Measurements from ENCODE around the gene IFI27L2.

The IFI27L2 gene

DNA sequence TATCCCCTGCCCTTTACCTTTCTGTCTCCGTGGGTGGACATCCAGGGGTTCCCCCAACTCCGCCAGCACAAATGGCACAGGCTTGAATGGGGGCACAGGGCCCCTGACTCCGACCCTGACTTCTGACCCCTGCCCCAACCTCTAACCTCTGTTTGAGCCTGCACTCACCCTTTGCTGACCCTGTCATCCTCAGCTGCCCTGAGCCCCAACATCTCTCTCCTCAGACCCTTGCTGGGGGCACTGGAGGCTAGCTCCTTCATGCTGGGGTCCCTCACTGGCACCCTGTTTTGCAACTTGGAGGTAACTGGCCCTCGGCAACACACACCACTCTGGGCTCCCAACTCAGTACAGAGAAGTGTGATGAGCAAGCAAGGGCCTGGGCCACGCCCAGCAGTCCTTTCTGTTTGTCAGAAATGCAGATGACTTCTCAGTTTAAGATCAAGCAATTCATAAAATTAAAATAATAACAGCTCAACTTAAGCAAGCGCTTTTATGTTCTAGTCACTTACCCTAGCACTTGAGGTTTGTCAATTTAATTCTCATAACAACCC is 16.8 kb downstream of the IFI27L2 start:
- Histone ChIP-seq H3K9me3 (ENCODE audit: control insufficient read depth, low read length) (no peaks in the 10 kb centered on the region), H3K4me1 (ENCODE audit: control insufficient read depth, insufficient read depth, low read length) (peaks cover 60% of the 10 kb centered on the region), H3K27me3 (replicated peaks; ENCODE audit: control insufficient read depth, insufficient read depth, low read length) (no peaks in the 10 kb centered on the region), H3K9ac (ENCODE audit: low read length) (no peak overlapping the region), H3K4me3 (ENCODE audit: low read length) (no peak overlapping the region), H3K36me3 (ENCODE audit: control insufficient read depth, insufficient read depth, low read length, severe bottlenecking) (no peaks in the 10 kb centered on the region)
- no peak for DNase-seq (ENCODE audit: low read depth)

DNA sequence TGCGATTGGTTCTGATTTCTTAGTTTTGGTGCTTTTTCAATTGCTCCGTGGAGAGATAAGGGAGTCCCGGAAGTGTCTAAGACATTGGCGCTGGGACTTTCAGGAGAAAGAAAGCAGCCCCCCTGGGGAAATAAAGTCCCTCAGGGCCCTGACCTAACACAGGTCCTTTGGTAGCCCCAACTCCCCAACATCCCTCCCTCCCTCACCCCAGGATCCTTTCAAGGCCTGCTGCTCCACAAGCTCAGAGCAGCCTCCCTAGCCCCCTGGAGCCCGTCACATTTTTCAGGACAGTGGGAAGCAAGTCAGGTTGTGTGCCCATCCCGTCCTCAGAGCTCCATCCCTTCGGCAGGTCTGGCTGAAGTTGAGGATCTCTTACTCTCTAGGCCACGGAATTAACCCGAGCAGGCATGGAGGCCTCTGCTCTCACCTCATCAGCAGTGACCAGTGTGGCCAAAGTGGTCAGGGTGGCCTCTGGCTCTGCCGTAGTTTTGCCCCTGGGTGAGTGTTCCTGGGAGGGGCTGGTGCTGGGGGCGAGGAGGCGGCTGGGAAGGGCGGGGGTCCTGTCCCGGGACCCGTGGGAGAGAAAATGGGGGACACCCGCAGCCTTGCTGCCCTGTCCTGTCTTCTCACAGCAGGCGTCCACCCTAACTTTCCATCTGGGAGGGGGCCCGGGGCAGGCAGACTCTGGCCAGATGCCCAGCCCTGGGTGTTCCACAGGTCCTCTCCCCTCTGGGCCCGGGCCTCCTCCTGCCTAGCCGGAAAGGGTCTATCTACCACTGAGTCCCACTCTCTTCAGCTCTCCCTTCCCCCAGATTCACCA is 17.9 kb downstream of the IFI27L2 start:
- Histone ChIP-seq H3K9me3 (ENCODE audit: control insufficient read depth, low read length) (no peaks in the 10 kb centered on the region), H3K4me3 (ENCODE audit: low read length) (peak overlapping the region; percentile 57), H3K4me1 (ENCODE audit: control insufficient read depth, insufficient read depth, low read length) (peaks cover 60% of the 10 kb centered on the region), H3K36me3 (ENCODE audit: control insufficient read depth, insufficient read depth, low read length, severe bottlenecking) (no peaks in the 10 kb centered on the region), H3K9ac (ENCODE audit: low read length) (peak overlapping the region; percentile 63), H3K27me3 (replicated peaks; ENCODE audit: control insufficient read depth, insufficient read depth, low read length) (no peaks in the 10 kb centered on the region)
- no peak for DNase-seq (ENCODE audit: low read depth)

DNA sequence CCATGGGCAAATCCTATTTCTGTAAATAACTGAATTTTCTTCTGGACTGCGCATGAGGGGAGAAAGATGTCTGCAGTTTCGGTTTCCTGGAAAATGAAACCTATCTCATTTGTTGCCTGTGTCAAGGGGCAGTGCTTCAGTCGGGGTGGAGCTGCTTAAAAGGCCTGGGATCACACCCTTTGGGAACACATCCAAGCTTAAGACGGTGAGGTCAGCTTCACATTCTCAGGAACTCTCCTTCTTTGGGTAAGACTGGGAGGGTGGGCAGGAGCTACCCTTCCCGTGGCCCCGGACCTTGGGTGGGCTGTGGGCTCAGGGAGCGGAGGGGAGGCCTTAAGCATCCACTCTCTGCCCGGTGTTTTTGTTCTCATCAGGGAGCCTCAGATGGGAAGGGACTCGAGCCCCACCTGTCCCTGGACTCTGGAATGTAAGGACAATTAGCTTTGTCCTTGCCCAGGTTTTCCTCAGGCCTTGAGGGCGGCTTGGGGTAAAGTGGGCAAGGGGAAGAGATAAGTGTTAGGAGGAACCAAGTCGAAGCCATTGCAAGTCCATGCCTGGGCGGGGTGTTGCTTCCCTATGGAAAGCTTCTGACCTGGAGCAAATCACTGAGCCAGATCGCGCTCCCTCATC is 18.7 kb downstream of the IFI27L2 start, which contains the start of gene IFI27:
IFI27 (plus strand) TSS at position 185 of the 630 bp plus-strand sequence.
- Histone ChIP-seq H3K4me3 (ENCODE audit: low read length) (peak within 1 kb of the TSS; percentile 57), H3K36me3 (ENCODE audit: control insufficient read depth, insufficient read depth, low read length, severe bottlenecking) (no peaks in the 10 kb centered on the region), H3K9me3 (ENCODE audit: control insufficient read depth, low read length) (no peaks in the 10 kb centered on the region), H3K4me1 (ENCODE audit: control insufficient read depth, insufficient read depth, low read length) (peaks cover 60% of the 10 kb centered on the region), H3K9ac (ENCODE audit: low read length) (peak within 1 kb of the TSS; percentile 63), H3K27me3 (replicated peaks; ENCODE audit: control insufficient read depth, insufficient read depth, low read length) (no peaks in the 10 kb centered on the region)
- DNase-seq (ENCODE audit: low read depth): no peak

DNA sequence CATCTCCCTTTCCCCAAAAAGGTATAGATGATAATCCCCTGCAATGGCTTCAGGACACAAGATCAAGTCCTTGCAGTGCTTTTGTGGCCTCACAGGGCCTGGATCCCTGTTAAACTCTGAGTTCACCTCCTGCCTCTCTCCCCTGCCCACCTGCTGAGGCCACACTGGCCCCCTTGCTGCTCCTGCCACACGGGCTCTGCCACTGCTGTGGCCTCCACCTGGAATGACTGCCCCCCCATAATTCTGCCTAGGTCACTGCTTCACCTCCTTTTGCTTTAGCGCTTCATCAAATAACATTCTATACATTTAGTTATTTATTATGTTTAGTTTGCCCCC is 19.5 kb downstream of the IFI27L2 start:
- DNase-seq (ENCODE audit: low read depth): no peak
- Histone ChIP-seq H3K9me3 (ENCODE audit: control insufficient read depth, low read length) (no peaks in the 10 kb centered on the region), H3K36me3 (ENCODE audit: control insufficient read depth, insufficient read depth, low read length, severe bottlenecking) (no peaks in the 10 kb centered on the region), H3K27me3 (replicated peaks; ENCODE audit: control insufficient read depth, insufficient read depth, low read length) (no peaks in the 10 kb centered on the region), H3K4me3 (ENCODE audit: low read length) (peak overlapping the region; percentile 57), H3K9ac (ENCODE audit: low read length) (peak overlapping the region; percentile 63), H3K4me1 (ENCODE audit: control insufficient read depth, insufficient read depth, low read length) (peaks cover 54% of the 10 kb centered on the region)

DNA sequence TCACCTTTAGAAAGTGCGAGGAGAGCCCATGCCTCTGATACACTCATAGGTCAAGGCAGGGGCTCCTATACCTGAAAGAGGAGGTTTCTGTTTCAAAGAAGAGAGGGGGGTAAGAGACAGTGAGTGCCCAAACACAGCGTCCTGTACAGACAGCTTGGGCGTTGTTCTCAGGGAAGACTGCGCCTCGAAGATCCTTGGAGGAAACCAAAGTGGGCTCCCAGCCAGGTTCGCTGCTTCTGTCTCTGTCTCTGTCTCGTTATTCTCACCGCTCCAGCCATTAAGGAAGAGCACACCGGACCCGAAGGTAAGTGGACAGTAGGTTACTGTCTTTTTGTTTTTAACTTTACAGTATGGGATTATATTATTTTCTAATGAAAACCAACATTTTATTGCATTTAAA is 24.7 kb downstream of the IFI27L2 start:
- no peak for DNase-seq (ENCODE audit: low read depth)

DNA sequence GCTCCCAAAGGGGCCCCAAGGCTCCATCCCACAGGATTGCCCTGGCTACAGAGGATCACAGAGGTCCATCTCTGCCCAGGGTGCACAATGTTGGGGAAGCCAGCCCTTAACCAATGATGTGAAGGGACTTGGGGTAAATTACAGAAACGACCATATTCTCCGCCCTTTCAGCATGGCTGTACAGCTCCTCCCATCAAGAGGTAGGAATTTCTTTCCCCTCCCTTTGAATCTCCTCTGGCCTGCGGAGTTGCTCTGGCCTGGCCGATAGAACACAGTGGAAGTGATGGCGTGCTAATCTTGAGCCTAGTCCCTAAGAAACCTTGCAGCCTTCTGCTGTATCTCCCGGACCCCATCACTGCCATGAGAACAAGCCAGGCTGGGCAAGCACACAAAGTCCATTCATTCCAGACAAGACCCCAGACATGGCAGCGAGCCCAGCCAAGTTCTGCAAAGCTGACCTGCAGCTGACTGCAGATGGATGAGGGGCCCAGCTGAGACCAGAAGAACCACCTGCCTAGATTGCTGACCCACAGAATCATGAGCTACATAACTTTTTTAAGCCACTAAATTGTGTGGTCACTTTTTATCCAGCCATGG is 25.8 kb downstream of the IFI27L2 start:
- Histone ChIP-seq H3K9ac (ENCODE audit: low read length) (no peak overlapping the region), H3K4me3 (ENCODE audit: low read length) (no peak overlapping the region), H3K27me3 (replicated peaks; ENCODE audit: control insufficient read depth, insufficient read depth, low read length) (no peaks in the 10 kb centered on the region), H3K36me3 (ENCODE audit: control insufficient read depth, insufficient read depth, low read length, severe bottlenecking) (peaks cover 9% of the 10 kb centered on the region), H3K9me3 (ENCODE audit: control insufficient read depth, low read length) (no peaks in the 10 kb centered on the region), H3K4me1 (ENCODE audit: control insufficient read depth, insufficient read depth, low read length) (peaks cover 26% of the 10 kb centered on the region)
- no peak for DNase-seq (ENCODE audit: low read depth)

More for the DNA sequence above, 24.7 kb downstream of the IFI27L2 start:
- Histone ChIP-seq H3K4me1 (ENCODE audit: control insufficient read depth, insufficient read depth, low read length) (peaks cover 32% of the 10 kb centered on the region), H3K9me3 (ENCODE audit: control insufficient read depth, low read length) (no peaks in the 10 kb centered on the region), H3K4me3 (ENCODE audit: low read length) (no peak overlapping the region), H3K27me3 (replicated peaks; ENCODE audit: control insufficient read depth, insufficient read depth, low read length) (no peaks in the 10 kb centered on the region), H3K36me3 (ENCODE audit: control insufficient read depth, insufficient read depth, low read length, severe bottlenecking) (peaks cover 6% of the 10 kb centered on the region), H3K9ac (ENCODE audit: low read length) (no peak overlapping the region)

DNA sequence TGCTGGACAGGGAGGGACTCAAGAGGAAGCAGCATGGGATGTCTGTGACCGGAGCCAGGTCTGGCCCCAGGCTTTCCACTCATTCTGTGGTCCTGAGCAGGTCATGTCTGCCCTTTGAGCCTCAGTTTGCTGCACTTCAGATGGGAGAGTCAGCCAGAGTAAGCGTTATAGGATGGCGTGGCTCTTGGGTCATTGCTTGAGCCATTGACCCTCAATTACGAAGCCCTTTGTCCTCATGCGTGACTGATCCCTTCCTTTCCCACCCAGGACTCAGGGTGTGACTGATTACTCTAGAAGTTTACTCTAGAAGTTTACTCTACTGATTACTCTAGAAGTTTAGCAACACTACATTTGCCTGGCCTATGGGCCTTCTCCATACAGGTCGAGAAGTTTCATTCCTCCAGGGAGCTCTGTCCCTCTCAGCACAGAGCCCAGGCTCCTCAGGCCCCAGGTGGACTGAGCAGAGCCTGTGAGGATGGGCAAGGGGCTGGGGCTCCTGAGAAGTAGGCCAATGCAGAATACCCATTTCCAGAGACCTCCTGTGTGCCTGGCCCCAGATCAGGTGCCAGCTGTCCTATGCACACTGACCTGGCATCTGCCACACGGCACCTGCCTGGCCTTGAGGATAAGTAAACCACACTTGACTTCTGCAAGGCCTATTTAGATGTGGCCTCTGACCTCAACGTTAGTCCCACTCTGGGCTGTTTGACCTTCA is 26.5 kb downstream of the IFI27L2 start:
- no peak overlapping the region for H3K4me3 ChIP-seq (ENCODE audit: low read length)
- no peak for DNase-seq (ENCODE audit: low read depth)

DNA sequence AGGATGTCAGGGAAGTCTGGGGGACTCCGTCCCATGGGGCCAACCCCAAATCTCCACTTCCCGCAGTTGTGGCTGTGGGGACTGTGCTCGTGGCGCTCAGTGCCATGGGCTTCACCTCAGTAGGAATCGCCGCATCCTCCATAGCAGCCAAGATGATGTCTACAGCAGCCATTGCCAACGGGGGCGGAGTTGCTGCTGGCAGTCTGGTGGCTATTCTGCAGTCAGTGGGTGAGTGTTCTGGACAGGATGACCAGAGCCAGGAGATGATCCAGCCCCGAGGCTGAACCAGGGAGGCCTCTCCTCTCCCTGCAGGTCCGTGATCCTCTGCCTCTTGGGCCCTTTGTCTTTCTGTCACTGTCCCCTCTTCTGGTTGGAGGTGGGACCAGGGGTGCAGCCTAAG is 27.7 kb downstream of the IFI27L2 start:
- H3K36me3 ChIP-seq (ENCODE audit: control insufficient read depth, insufficient read depth, low read length, severe bottlenecking): peaks cover 19% of the 10 kb centered on the region
- no peaks in the 10 kb centered on the region for H3K27me3 ChIP-seq (replicated peaks; ENCODE audit: control insufficient read depth, insufficient read depth, low read length)
- DNase-seq (ENCODE audit: low read depth): no peak
- no peak overlapping the region for H3K4me3 ChIP-seq (ENCODE audit: low read length)
- H3K9me3 ChIP-seq (ENCODE audit: control insufficient read depth, low read length): no peaks in the 10 kb centered on the region
- peaks cover 25% of the 10 kb centered on the region for H3K4me1 ChIP-seq (ENCODE audit: control insufficient read depth, insufficient read depth, low read length)
- no peak overlapping the region for H3K9ac ChIP-seq (ENCODE audit: low read length)

More for the DNA sequence above, 26.5 kb downstream of the IFI27L2 start:
- no peak overlapping the region for H3K9ac ChIP-seq (ENCODE audit: low read length)
- no peaks in the 10 kb centered on the region for H3K9me3 ChIP-seq (ENCODE audit: control insufficient read depth, low read length)
- peaks cover 25% of the 10 kb centered on the region for H3K4me1 ChIP-seq (ENCODE audit: control insufficient read depth, insufficient read depth, low read length)
- H3K36me3 ChIP-seq (ENCODE audit: control insufficient read depth, insufficient read depth, low read length, severe bottlenecking): peaks cover 12% of the 10 kb centered on the region
- no peaks in the 10 kb centered on the region for H3K27me3 ChIP-seq (replicated peaks; ENCODE audit: control insufficient read depth, insufficient read depth, low read length)

DNA sequence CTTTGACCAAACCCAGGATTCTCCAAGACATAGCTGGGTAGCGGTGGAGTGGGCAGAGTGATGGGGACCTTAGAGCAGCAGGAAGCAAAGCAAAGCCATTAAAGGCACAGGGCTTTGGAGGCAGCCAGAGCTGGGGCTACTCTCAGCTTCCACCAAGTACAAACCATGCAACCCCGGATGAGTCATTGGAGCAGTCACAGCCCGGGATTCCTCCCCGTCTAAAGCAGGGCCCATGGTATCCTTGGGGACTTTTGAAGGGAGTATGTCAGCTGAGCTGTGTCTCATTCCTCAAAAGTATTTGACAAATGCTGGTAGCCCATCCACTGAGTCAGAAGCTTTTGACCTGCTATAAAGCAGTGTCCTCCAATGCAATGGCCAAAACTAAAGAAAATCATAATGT is 28.6 kb downstream of the IFI27L2 start:
- Histone ChIP-seq H3K4me1 (ENCODE audit: control insufficient read depth, insufficient read depth, low read length) (peaks cover 25% of the 10 kb centered on the region), H3K27me3 (replicated peaks; ENCODE audit: control insufficient read depth, insufficient read depth, low read length) (no peaks in the 10 kb centered on the region), H3K4me3 (ENCODE audit: low read length) (no peak overlapping the region), H3K9me3 (ENCODE audit: control insufficient read depth, low read length) (no peaks in the 10 kb centered on the region), H3K9ac (ENCODE audit: low read length) (no peak overlapping the region), H3K36me3 (ENCODE audit: control insufficient read depth, insufficient read depth, low read length, severe bottlenecking) (peaks cover 19% of the 10 kb centered on the region)
- DNase-seq (ENCODE audit: low read depth): peak; percentile 84

DNA sequence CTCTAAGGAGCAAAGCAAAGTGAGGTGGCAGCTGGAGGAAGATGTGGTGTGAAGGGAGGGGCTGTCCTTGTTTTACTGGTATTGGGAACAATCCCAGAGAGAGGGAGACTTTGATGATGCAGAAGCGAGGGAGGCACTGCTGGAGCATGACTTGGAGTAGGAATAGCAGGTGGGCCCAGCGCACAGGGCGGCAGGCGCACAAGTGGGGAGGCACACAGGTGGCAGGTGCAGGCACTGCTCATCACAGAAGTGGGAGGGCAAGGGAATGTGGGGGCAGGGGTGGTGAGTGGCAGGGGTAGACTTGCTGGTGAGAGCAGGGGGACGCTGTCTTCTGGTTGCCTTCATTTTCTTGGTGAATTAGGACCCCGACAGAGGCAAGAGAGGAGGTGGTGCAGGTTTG is 30.4 kb downstream of the IFI27L2 start:
- peaks cover 19% of the 10 kb centered on the region for H3K36me3 ChIP-seq (ENCODE audit: control insufficient read depth, insufficient read depth, low read length, severe bottlenecking)
- H3K4me3 ChIP-seq (ENCODE audit: low read length): no peak overlapping the region
- DNase-seq (ENCODE audit: low read depth): no peak
- peaks cover 25% of the 10 kb centered on the region for H3K4me1 ChIP-seq (ENCODE audit: control insufficient read depth, insufficient read depth, low read length)
- no peaks in the 10 kb centered on the region for H3K27me3 ChIP-seq (replicated peaks; ENCODE audit: control insufficient read depth, insufficient read depth, low read length)
- H3K9ac ChIP-seq (ENCODE audit: low read length): no peak overlapping the region
- H3K9me3 ChIP-seq (ENCODE audit: control insufficient read depth, low read length): no peaks in the 10 kb centered on the region

Data from adipocyte (in vitro differentiated cells).